ENCODE results near the gene SPSB1.

Gene SPSB1

GRCh38 chr1:9417695-9418094, 125.0 kb downstream of the SPSB1 start:
- no peak for DNase-seq (ENCODE audit: low read depth)
- TF ChIP-seq, protein P1, sequence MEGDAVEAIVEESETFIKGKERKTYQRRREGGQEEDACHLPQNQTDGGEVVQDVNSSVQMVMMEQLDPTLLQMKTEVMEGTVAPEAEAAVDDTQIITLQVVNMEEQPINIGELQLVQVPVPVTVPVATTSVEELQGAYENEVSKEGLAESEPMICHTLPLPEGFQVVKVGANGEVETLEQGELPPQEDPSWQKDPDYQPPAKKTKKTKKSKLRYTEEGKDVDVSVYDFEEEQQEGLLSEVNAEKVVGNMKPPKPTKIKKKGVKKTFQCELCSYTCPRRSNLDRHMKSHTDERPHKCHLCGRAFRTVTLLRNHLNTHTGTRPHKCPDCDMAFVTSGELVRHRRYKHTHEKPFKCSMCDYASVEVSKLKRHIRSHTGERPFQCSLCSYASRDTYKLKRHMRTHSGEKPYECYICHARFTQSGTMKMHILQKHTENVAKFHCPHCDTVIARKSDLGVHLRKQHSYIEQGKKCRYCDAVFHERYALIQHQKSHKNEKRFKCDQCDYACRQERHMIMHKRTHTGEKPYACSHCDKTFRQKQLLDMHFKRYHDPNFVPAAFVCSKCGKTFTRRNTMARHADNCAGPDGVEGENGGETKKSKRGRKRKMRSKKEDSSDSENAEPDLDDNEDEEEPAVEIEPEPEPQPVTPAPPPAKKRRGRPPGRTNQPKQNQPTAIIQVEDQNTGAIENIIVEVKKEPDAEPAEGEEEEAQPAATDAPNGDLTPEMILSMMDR (IDR thresholded peaks at IDR 0.05; ENCODE audit: control insufficient read depth, insufficient read depth, low read depth, low read length, missing control alignments), result no peak
- no peak overlapping the region for H3K4me3 ChIP-seq (ENCODE audit: control insufficient read depth, low read depth, low read length)

GRCh38 chr1:9418851-9419250, 126.2 kb downstream of the SPSB1 start:
- no peak for DNase-seq (ENCODE audit: low read depth)
- H3K4me3 ChIP-seq (ENCODE audit: control insufficient read depth, low read depth, low read length), result no peak overlapping the region
- TF ChIP-seq, protein P1 (IDR thresholded peaks at IDR 0.05; ENCODE audit: control insufficient read depth, insufficient read depth, low read depth, low read length, missing control alignments), result no peak

Data from AG09309 (cell line).